ENCODE measurements around the gene CISTR.

The CISTR gene

DNA sequence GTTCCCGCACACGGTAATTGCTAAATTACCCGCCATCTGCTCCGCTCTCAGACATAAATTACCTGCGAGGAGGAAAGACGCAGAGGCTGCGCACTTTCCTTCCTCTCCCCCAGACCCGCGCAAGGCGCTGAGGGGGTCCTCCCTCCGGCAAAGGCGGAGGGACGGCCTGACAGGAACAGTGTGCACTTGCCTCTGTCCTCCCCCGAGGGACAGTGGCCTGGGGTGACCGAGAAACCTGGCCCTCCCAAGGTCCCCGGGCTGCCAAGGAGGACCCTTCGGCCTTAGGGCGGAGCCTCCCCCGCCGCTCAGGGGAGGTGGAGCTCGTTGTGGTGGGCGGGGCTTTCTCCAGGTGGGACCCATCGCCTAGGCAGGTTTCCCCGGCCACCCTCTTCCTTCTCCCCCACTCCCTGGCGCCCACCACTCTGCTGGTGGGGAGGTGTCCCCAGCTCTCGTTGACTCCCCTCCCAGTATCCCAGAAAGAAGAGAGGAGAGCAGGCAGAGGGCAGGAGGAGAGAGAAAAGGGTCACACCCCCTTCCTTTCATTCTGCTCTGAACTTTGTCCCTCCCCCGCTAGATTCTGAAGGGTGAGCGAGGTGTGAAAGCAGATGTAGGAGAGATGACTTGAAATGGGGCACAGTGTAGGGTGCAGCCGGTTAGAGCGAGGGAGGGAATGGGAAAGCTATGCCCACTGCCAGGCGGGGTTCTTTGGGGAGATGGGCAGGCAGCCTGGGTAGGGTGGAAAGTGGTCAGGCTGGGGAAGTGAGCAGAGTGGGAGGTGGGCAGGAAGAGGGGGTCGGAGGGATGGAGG is 13.2 kb downstream of the CISTR start:
- TF ChIP-seq, protein P1, sequence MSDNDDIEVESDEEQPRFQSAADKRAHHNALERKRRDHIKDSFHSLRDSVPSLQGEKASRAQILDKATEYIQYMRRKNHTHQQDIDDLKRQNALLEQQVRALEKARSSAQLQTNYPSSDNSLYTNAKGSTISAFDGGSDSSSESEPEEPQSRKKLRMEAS (IDR thresholded peaks at IDR 0.05; ENCODE audit: low read depth, low read length): no peak
- TF ChIP-seq POLR2A (IDR thresholded peaks at IDR 0.05; ENCODE audit: extremely low read depth, insufficient read length): no peak
- TF ChIP-seq, protein P2, sequence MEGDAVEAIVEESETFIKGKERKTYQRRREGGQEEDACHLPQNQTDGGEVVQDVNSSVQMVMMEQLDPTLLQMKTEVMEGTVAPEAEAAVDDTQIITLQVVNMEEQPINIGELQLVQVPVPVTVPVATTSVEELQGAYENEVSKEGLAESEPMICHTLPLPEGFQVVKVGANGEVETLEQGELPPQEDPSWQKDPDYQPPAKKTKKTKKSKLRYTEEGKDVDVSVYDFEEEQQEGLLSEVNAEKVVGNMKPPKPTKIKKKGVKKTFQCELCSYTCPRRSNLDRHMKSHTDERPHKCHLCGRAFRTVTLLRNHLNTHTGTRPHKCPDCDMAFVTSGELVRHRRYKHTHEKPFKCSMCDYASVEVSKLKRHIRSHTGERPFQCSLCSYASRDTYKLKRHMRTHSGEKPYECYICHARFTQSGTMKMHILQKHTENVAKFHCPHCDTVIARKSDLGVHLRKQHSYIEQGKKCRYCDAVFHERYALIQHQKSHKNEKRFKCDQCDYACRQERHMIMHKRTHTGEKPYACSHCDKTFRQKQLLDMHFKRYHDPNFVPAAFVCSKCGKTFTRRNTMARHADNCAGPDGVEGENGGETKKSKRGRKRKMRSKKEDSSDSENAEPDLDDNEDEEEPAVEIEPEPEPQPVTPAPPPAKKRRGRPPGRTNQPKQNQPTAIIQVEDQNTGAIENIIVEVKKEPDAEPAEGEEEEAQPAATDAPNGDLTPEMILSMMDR (IDR thresholded peaks at IDR 0.05; ENCODE audit: low read depth, low read length): no peak
- no peak for TF ChIP-seq MYC (IDR thresholded peaks at IDR 0.05; ENCODE audit: low read depth, low read length)
- no peak for DNase-seq (ENCODE audit: low read depth)
- H3K4me3 ChIP-seq (ENCODE audit: low read depth, low read length): no peak overlapping the region

DNA sequence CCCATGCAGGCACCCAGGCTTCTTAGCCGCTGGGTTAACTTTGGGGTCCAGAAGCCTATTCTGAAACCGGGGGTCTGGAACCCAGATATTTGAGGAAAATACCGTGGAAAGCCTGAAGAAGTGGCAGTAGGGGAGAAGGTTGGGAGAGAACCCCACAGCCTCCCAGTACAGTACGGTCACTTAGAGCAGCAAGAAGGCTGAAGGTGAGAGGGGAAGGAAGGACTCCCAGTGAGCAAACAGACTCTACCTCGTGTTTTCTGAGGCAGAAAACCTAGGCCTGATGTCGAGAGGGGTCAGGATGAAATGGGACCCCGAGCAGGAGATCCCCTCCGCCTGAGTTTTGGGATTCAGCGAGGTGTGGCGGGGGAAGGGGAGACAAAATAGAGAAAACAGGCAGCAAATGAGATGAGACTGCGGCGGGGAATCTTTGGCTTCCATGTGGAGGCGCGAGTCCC is 13.8 kb downstream of the CISTR start:
- H3K4me3 ChIP-seq (ENCODE audit: low read depth, low read length): no peak overlapping the region
- DNase-seq (ENCODE audit: low read depth): no peak
- TF ChIP-seq MYC (IDR thresholded peaks at IDR 0.05; ENCODE audit: low read depth, low read length) (no peak), POLR2A (IDR thresholded peaks at IDR 0.05; ENCODE audit: extremely low read depth, insufficient read length) (no peak)
- TF ChIP-seq, protein P2 (IDR thresholded peaks at IDR 0.05; ENCODE audit: low read depth, low read length): no peak
- TF ChIP-seq, protein P1 (IDR thresholded peaks at IDR 0.05; ENCODE audit: low read depth, low read length): no peak

DNA sequence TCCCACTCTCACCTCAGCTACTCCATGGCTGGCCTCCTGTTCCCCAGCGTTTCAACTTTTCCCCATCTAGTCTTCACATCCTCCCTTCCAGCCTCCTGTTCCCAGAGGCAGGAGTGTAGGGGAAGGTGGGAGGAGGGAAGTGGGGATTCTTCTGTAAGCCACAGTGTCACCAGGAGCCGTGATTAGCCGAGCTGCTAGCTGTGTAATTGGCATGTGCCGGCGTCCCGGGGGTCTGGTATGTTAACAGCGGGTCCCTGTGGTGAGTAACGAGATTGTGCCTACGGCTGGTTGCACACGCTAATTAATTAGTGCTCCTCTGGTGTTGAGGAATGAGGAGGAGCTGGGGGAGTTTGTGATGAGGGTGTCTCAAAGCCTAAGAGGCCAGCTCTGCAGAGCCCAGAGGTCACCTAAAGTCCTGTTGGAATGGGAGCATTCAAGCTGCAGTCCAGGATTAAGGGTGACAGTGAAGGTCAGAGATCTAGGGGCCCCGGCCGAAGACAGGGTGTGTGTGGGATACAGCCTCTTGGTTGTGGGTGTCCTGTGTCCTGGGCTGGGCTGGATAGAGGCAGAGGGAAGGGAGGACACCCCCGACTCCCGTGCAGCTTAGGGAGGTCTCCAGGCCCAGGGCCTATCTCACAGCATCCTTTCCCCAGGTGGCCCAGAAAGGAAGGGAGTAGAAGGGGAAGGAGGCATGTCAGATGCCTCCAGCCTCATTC is 14.5 kb downstream of the CISTR start:
- TF ChIP-seq, protein P1 (IDR thresholded peaks at IDR 0.05; ENCODE audit: low read depth, low read length): no peak
- no peak for TF ChIP-seq MYC (IDR thresholded peaks at IDR 0.05; ENCODE audit: low read depth, low read length)
- TF ChIP-seq, protein P2 (IDR thresholded peaks at IDR 0.05; ENCODE audit: low read depth, low read length): no peak
- no peak for TF ChIP-seq POLR2A (IDR thresholded peaks at IDR 0.05; ENCODE audit: extremely low read depth, insufficient read length)
- no peak overlapping the region for H3K4me3 ChIP-seq (ENCODE audit: low read depth, low read length)
- no peak for DNase-seq (ENCODE audit: low read depth)

DNA sequence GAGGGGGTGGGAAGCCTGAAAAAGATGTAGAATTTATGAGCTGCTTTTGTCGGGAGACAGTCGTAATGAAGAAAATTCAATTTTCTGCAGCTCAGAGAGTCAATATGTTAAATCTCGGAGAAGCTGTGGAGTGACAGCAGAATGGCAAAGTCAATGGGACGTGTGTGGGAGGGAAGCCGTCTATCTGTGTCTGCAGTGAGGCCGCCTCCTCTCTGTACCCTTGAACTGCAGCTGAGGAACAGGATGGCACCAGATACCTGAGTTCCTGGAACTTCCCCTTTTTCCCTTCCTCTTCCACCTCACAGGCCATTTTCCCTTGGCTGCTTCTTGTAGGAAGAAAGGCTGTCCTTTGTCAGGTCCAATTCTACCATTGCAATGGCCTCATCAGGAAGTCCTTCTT is 15.2 kb downstream of the CISTR start:
- TF ChIP-seq, protein P2 (IDR thresholded peaks at IDR 0.05; ENCODE audit: low read depth, low read length): no peak
- TF ChIP-seq MYC (IDR thresholded peaks at IDR 0.05; ENCODE audit: low read depth, low read length) (no peak), POLR2A (IDR thresholded peaks at IDR 0.05; ENCODE audit: extremely low read depth, insufficient read length) (no peak)
- TF ChIP-seq, protein P1 (IDR thresholded peaks at IDR 0.05; ENCODE audit: low read depth, low read length): no peak
- no peak overlapping the region for H3K4me3 ChIP-seq (ENCODE audit: low read depth, low read length)
- no peak for DNase-seq (ENCODE audit: low read depth)

DNA sequence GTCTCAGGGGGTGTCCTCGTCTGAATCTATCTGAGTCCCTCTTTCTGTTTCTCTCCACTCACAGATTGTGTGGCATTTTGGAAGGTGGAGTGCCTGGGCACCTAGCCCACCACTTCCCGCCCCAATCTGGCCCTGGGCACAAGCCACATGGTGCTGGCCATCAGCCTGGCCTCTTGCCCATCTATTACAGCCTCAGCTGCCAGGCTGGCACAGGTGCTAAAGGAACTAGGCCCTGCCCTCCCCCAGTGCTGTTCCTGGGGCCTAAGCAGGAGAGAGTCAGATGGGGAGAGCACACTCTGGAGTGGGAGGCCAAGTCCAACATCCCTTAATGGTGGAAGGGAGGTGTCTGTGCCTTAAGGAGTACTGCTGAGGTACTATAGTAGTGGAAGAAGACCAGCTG is 16.2 kb downstream of the CISTR start:
- no peak for DNase-seq (ENCODE audit: low read depth)
- H3K4me3 ChIP-seq (ENCODE audit: low read depth, low read length): no peak overlapping the region
- TF ChIP-seq MYC (IDR thresholded peaks at IDR 0.05; ENCODE audit: low read depth, low read length) (no peak), POLR2A (IDR thresholded peaks at IDR 0.05; ENCODE audit: extremely low read depth, insufficient read length) (no peak)
- TF ChIP-seq, protein P1 (IDR thresholded peaks at IDR 0.05; ENCODE audit: low read depth, low read length): no peak
- TF ChIP-seq, protein P2 (IDR thresholded peaks at IDR 0.05; ENCODE audit: low read depth, low read length): no peak

Data from NB4 (cell line).